HG03135 (cell line): ENCODE results near the gene HCST.

ENCODE experiments used
- ATAC-seq: cut with Tn5 transposase; IDR thresholded peaks from one replicate; pipeline ENCODE4 v1.9.1; 2021; ENCODE audit warnings: mild to moderate bottlenecking, moderate library complexity; ENCODE audit not compliant: unreplicated experiment

The HCST gene

DNA sequence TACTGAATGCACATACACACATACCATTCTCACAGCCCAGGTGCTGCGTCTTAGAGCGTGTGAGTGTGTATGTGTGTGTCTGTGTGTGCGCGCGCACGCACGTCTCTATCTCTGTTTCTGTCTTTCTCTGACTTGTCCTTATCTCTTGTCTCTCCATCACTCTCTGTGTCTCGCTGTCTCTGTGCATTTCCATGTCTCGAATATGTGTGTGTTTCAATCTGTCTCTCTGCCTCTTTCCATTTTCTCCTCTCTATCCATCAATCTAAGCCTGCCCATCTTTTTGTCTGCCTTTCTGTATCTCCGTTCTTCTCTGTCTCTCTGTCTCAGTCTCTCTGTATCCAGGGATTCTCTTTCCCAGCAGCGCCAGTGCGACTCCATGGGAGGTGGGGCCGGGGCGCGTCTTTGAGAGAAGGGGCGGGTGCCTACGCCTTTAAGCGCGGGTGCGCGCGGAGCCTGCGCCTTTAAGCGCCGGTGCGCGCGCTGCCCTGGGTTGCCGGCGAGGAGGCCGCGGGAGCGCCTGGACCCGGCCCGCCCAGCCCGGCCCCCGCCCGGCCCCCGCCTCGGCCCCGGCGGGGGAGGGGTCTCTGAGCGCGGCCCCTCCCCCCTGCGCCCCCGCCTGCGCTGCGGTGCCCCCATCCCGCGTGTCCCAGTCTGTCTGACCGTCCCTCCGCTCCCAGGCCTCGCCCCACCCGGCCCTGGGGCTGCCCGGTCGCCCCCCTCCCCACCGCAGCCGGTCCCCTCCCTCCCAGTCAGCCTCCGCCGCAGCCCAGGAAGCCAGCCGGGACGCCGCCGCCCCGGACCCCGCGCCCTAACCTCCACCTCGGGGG is 33.8 kb downstream of the HCST start, which contains the start of gene LRFN3:
LRFN3 (plus strand) TSS at position 464 of the 827 bp plus-strand sequence. CDS start 3,052 bp downstream, outside the sequence.
- no peak for ATAC-seq

DNA sequence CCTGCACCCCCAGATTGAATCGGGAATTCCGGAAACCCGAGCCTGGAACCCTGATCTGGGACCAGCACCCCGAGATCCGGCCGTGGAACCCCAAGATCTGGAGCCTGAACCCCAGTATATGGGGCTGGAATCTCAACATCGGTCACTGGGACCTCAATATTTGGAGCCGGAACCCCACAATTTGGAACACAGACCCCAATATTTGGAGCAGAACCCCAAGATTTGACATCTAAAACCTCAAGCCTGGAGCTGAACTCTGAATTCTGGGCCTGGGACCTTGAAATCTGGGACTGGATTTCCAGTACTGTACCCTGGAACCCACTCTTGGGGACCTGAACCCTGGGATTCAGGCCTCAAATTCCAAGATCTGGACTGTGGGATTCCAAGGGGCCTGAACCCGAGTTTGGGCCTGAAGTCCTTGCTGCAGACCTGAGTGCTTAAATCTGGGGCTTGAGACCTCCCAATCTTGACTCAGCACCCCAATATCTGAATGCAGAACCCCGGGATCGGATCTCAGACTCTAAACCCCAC is 34.5 kb downstream of the HCST start:
- no peak for ATAC-seq

DNA sequence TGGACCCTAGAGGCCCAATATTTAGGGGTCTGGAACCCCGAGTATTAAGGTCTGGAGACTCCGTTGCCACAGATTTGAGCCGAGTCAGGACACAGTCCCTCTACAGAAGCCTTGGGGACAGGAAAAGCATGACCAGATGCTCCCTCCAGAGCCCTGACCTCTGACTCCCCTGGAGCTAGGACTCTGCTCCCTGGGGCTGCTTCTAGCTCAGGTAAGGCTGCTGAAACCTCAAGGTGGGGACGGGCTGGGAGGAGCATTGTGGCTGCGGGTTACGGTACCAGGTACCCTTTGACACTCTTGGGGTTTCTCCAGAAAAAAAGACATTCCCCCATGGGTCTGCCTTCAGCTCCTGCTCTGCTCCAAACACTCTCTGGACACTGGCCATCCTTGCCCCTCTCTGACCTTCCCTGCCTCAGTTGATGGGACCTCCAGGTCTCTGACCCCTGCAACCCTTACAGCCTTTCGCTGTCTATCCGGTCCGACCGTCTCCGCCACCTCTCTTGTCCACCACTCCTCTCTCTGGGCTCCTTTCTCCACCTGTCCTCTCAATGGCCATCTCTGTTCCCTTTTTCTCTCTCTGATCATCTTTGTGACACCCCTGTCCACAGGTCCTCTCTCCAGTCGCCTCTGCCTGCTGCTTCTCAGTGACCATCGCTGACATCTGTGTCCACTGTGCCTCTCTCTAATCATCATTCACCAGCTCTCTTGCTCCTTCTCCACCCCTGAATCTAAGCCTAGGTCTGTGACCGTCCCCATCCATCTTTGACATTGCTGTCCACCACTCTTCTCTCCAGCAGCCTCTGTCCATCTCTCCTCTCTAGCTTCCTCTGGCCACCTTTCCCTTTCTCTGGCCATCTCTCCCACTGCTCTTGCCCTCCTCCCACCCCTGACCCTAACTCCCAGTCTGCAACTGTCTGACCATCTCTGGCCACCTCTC is 35.3 kb downstream of the HCST start:
- no peak for ATAC-seq

DNA sequence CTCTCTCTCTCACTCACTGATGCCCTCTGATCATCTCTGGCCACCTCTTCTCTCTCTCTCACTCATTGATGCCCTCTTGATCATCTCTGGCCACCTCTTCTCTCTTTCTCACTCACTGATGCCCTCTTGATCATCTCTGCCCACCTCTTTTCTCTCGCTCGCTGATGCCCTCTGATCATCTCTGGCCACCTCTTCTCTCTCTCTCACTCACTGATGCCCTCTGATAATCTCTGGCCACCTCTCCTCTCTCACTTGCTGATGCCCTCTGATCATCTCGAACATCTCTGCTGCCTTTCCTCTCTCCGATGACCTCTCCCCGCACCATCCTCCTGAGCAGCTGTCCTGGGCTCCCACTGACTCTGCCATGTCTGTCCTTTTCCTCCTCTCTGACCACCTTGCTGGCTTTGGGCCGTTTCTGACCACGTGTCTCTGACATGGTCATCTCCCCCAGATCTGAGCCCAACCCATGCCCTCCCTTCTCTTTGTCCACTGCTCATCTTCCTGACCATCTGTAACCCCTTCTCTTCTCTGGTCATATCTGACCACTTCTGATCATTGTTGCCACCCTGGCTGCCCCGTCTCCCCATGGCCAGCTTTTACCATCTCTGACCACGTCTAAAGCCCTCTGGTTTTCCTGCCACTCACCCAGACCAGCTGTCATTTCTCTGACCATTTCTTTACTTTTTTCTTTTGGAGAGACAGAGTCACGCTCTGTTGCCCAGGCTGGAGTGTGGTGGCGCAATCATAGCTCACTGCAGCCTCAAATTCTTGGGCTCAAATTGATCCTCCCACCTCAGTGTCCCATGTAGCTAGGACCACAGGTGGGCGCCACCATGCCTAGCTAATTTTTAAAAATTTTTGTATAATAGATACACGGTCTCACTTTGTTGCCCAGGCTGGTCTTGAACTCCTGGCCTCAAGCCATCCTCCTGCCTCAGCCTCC is 36.2 kb downstream of the HCST start:
- no peak for ATAC-seq

DNA sequence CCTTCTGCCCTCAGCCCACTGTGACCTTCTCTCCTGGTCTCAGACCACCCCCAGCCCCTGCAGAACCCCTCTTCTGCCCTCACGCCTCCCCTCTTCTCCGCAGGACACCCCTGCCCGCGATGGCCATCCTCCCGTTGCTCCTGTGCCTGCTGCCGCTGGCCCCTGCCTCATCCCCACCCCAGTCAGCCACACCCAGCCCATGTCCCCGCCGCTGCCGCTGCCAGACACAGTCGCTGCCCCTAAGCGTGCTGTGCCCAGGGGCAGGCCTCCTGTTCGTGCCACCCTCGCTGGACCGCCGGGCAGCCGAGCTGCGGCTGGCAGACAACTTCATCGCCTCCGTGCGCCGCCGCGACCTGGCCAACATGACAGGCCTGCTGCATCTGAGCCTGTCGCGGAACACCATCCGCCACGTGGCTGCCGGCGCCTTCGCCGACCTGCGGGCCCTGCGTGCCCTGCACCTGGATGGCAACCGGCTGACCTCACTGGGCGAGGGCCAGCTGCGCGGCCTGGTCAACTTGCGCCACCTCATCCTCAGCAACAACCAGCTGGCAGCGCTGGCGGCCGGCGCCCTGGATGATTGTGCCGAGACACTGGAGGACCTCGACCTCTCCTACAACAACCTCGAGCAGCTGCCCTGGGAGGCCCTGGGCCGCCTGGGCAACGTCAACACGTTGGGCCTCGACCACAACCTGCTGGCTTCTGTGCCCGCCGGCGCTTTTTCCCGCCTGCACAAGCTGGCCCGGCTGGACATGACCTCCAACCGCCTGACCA is 37.2 kb downstream of the HCST start:
- no peak for ATAC-seq

DNA sequence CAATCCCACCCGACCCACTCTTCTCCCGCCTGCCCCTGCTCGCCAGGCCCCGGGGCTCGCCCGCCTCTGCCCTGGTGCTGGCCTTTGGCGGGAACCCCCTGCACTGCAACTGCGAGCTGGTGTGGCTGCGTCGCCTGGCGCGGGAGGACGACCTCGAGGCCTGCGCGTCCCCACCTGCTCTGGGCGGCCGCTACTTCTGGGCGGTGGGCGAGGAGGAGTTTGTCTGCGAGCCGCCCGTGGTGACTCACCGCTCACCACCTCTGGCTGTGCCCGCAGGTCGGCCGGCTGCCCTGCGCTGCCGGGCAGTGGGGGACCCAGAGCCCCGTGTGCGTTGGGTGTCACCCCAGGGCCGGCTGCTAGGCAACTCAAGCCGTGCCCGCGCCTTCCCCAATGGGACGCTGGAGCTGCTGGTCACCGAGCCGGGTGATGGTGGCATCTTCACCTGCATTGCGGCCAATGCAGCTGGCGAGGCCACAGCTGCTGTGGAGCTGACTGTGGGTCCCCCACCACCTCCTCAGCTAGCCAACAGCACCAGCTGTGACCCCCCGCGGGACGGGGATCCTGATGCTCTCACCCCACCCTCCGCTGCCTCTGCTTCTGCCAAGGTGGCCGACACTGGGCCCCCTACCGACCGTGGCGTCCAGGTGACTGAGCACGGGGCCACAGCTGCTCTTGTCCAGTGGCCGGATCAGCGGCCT is 37.9 kb downstream of the HCST start:
- no peak for ATAC-seq

DNA sequence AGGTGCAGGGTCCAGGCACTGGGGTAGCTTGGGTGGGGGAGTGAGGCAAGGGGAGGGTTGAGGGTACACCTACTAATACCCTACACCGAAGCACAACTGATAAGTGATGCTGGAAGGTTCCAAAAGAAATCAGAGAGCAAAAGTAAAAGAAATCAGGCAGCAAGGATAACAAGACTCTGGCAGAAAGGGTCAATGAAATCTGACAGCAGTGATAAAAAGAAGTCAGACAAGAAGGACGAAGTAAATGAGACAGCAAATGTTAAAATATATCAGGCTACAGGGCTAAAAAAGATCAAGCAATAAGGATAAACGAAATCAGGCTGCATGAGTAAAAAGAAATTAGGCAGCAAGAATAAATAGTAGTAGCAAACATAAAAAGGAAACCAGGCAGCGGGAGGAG is 38.5 kb downstream of the HCST start:
- no peak for ATAC-seq

DNA sequence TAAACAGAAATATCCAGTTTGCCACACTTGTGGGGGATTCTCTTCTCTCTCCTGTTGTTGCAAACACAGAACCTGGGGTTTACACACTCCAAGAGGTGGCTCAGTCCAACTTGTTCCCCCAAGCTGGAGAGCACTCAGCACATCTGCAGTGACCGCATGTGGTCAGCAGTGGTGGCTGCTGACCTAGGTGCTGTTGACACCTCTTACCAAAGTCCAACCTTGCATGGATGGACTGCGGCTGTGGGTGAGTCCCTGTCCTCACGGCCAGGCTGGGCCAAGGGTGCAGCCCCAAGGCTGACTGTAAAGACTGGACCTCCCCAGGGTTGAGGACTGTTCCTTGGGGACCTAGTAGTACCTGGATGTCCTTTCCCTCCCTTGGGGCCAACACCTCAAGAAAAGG is 39.9 kb downstream of the HCST start:
- no peak for ATAC-seq

DNA sequence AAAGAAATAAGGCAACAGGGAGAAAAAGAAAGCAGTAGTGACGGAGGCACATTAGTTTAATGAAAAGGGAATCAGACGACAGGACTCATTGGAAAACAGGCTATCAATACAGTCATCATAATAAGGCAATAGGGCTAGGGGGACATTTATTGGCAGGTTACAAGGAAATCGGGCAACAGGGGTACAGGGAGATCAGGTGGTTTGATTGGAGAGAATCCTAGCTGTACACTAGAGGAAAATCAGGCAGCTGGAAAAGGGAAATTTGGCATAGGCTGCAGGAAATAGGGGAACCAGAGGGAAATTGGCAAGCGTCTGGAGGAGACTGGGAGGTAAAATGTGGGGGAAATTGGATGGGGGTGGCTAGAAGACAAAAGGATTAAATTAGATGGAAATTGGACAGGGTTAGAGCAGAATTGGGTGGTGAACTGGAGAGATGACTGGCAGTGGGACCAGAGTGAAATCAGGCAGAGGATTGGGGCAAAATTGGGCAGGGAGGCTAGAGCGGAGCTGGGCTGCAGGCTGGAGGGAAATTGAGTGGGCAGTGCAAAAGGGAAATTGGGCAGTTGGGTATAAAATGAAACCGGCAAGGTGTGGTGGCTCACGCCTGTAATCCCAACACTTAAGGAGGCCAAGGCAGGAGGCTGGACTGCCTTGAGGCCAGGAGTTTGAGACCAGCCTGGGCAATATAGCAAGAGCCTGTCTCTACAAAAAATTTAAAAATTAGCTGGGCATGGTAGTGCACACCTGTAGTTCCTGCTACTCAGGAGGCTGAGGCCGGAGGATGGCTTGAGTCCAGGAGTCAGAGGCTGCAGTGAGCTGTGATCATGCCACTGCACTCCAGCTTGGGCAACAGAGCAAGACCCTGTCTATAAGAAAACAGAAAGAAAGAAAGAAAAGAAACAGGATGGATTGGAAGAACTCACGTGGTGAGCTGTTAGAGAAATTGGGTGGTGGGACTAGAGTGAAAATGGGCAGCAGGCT is 41.3 kb downstream of the HCST start:
- no peak for ATAC-seq

DNA sequence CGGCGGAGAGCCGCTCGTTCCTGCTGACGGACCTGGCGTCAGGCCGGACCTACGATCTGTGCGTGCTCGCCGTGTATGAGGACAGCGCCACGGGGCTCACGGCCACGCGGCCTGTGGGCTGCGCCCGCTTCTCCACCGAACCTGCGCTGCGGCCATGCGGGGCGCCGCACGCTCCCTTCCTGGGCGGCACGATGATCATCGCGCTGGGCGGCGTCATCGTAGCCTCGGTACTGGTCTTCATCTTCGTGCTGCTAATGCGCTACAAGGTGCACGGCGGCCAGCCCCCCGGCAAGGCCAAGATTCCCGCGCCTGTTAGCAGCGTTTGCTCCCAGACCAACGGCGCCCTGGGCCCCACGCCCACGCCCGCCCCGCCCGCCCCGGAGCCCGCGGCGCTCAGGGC is 42.2 kb downstream of the HCST start:
- no peak for ATAC-seq

DNA sequence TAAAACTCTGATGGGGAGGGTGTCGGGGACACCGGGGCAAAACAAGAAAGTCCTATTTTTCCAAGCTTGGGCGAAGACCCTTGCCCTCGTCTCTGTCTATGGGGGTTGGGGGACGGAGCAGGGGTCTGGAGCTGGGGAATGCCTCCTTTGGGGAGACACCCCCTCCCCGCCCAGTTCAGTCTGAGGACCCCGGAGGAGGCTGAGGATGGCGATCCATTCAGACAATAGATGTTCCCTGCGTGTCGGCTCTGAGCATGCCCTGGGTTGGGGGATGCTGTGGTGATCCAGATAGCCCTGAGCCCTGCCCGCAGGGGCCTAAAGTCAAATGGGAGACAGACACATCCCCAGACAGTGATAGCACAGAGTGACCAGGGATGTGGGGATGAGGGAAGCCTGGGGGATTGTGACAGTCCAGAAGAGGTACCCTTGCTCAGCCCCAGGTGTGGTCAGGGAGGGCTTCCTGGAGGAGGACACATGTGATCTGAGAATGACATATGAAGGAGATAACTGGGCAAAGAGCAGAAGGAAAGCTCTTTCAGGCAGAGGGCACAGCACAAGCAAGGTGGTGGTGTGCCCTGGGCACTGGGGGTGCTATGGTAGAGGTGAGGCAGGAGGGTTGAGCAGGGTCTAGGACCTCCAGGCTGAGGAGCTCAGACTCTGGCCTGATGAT is 42.9 kb downstream of the HCST start:
- ATAC-seq, result no peak

DNA sequence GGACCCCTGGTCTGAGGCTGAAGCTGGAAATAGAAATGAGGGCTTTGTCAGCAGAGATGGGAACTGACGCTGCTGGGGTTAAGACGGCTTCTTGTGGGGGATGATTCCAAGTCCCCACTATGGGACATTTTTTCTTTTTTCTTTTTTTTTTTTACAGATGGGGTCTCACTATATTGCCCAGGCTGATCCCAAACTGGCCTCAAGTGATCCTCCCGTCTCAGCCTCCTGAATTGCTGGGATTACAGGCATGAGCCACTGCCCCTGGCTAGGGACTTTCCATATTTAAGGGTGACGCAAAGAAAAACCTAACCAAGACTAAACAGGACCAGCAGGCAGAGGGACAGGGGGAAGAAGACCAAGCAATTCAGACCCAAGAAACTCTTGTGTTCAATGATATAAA is 43.9 kb downstream of the HCST start:
- ATAC-seq, result no peak

DNA sequence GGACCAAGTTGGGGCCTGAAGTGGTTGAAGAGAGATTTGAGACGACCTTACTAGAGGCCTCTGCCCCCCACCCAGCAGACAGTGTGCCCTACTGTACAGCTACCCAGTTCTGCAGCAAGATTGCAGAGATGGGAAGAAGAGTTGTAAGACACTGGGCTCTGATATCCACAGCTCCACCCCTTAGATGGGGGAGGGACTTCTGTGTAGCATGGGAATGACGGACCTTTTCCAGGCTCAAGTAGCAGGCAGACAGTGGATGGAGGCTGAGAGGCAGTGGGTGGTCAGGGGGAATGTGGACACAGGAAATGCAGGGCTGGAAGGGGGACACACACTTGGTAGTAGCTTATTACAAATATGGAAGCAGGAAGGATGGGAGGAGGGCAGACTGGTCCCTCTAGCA is 46.8 kb downstream of the HCST start:
- no peak for ATAC-seq
